Choroid plexus epithelial cell (primary cell): ENCODE results near the gene GSTA4.
"Not testable (repeated sequence)": the region's sequence is repeated elsewhere in the genome, so short reads cannot be mapped to it uniquely, and the experiment has no call there.

Experiments
- DNase-seq: peaks from one replicate; pipeline ENCODE4 v3.0.0-alpha.2; 2010; ENCODE audit warnings: low read depth
- H3K4me3 ChIP-seq: 2 replicates; pipeline ENCODE4 v1.5.1; 2011; ENCODE audit warnings: low read depth, mild to moderate bottlenecking, control low read depth, low read length, moderate library complexity
- TF ChIP-seq, protein P1 (sequence below): conservative IDR thresholded peaks from 2 replicates; pipeline ENCODE4 v1.5.1; 2011; ENCODE audit warnings: low read depth, mild to moderate bottlenecking, control low read depth, inconsistent platforms, low read length, moderate library complexity

GSTA4 gene

GRCh38 chr6:53014744-53015143, 19.7 kb upstream of the GSTA4 start:
- no peak for DNase-seq
- no peak overlapping the region for H3K4me3 ChIP-seq
- TF ChIP-seq, protein P1, sequence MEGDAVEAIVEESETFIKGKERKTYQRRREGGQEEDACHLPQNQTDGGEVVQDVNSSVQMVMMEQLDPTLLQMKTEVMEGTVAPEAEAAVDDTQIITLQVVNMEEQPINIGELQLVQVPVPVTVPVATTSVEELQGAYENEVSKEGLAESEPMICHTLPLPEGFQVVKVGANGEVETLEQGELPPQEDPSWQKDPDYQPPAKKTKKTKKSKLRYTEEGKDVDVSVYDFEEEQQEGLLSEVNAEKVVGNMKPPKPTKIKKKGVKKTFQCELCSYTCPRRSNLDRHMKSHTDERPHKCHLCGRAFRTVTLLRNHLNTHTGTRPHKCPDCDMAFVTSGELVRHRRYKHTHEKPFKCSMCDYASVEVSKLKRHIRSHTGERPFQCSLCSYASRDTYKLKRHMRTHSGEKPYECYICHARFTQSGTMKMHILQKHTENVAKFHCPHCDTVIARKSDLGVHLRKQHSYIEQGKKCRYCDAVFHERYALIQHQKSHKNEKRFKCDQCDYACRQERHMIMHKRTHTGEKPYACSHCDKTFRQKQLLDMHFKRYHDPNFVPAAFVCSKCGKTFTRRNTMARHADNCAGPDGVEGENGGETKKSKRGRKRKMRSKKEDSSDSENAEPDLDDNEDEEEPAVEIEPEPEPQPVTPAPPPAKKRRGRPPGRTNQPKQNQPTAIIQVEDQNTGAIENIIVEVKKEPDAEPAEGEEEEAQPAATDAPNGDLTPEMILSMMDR, result no peak

DNA sequence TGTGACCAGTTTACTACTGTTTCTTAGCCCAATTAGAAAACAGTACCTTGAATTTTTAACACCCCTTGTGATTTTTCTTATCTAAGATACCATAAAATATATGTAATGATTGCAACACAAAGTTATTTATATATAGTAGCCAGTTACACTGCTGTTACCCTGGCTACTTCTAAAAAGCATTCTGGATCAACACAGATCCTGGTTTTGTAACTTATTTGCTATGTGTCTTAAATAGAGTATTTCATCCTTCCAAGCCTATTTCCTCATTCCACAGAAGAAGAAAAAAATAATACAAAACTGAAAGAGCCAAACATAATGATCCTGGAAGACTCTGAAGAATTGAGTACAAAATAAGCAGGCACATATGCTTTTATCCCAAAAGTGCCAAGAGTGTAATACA, 19.0 kb upstream of the GSTA4 start:
- TF ChIP-seq, protein P1, result no peak
- H3K4me3 ChIP-seq, result no peak overlapping the region
- DNase-seq, result peak; percentile 68

- peak; percentile 45 for DNase-seq
- TF ChIP-seq, protein P1, result no peak
- no peak overlapping the region for H3K4me3 ChIP-seq
These were observed 16.9 kb upstream of the GSTA4 start for GRCh38 chr6:53011979-53012378.

- no peak overlapping the region for H3K4me3 ChIP-seq
- TF ChIP-seq, protein P1, result no peak
- no peak for DNase-seq
These were observed 15.4 kb upstream of the GSTA4 start for GRCh38 chr6:53010504-53010903.

- DNase-seq, result no peak
- H3K4me3 ChIP-seq, result no peak overlapping the region
- TF ChIP-seq, protein P1, result no peak
These were observed 14.4 kb upstream of the GSTA4 start for GRCh38 chr6:53009511-53009910.

- TF ChIP-seq, protein P1, result no peak
- H3K4me3 ChIP-seq, result no peak overlapping the region
- DNase-seq, result no peak
These were observed 14.0 kb upstream of the GSTA4 start for GRCh38 chr6:53009056-53009455.

DNA sequence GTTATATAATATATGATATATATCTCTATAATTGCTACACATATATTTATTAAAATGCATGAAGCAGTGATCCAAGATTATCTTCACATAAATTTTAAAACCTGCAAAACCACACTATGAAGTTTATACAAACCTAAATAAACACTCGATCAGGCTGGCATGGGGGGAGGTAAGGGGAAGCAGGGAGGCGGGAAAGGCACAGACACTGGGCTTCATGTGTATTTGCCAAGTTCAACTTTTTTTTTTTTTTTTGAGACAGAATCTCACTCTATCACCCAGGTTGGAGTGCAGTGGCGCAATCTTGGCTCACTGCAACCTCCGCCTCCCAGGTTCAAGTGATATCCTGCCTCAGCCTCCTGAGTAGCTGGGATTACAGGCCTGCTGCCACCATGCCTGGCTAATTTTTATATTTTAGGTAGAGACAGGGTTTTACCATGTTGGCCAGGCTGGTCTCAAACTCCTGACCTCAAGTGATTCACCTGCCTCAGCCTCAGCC, 13.2 kb upstream of the GSTA4 start:
- not testable (repeated sequence) for DNase-seq

More for the DNA sequence above, 13.2 kb upstream of the GSTA4 start:
- H3K4me3 ChIP-seq, result not testable (repeated sequence)
